Measurements from ENCODE around the gene PRSS37. TPM values are rescaled to one million over a fixed set of nuclear protein-coding genes. Genes with fewer than 3 reads are reported as not detected.

The PRSS37 gene
- total RNA-seq, 1 experiment from 2014 or later, result not detected

- Mint-ChIP-seq H3K36me3 (ENCODE audit: insufficient read depth in 1 of 3, low read depth in 3 of 3) (no peaks in the 10 kb centered on the region), H3K27ac (no peak overlapping the region), H3K9me3 (no peaks in the 10 kb centered on the region), H3K4me1 (peaks cover 0 to 2% of the 10 kb centered on the region in 2 experiments; a peak in 1 of 4 replicates), H3K4me3 (no peak overlapping the region), H3K27me3 (ENCODE audit: low read depth) (peaks cover 4% of the 10 kb centered on the region)
- Histone ChIP-seq H3K79me2 (ENCODE audit: insufficient read depth, low read length) (no peaks in the 10 kb centered on the region), H2BK20ac (ENCODE audit: low read depth, low read length, poor library complexity, severe bottlenecking) (no peak overlapping the region), H2BK15ac (ENCODE audit: low read depth, low read length) (no peak overlapping the region), H3K23ac (ENCODE audit: insufficient read length, low read depth, low read length) (no peak overlapping the region), H2BK5ac (ENCODE audit: insufficient read length, low read length) (no peak overlapping the region), H4K20me1 (ENCODE audit: control insufficient read depth, insufficient read depth, insufficient read length) (no peaks in the 10 kb centered on the region), H3K27me3 (ENCODE audit: insufficient read depth, low read length) (no peaks in the 10 kb centered on the region), H2AFZ (ENCODE audit: low read length) (no peak overlapping the region), H2BK120ac (ENCODE audit: low read depth, low read length, poor library complexity, severe bottlenecking) (no peak overlapping the region), H3K27ac (ENCODE audit: insufficient read length, low read depth, low read length) (no peak overlapping the region), H3K9me3 (ENCODE audit: control insufficient read depth, low read depth, low read length) (no peaks in the 10 kb centered on the region), H3K9ac (ENCODE audit: extremely low read depth, insufficient read length, low read length) (no peak overlapping the region), H3K79me1 (ENCODE audit: insufficient read depth, low read depth, low read length, poor library complexity, severe bottlenecking) (no peaks in the 10 kb centered on the region), H3K23me2 (ENCODE audit: insufficient read length, low read depth, low read length, poor library complexity, severe bottlenecking) (no peaks in the 10 kb centered on the region), H3K56ac (ENCODE audit: insufficient read length, low read depth, low read length) (no peak overlapping the region), H2AK5ac (ENCODE audit: insufficient read length, low read length) (no peak overlapping the region), H4K91ac (ENCODE audit: insufficient read length, low read depth, low read length) (no peak overlapping the region), H3K4me2 (ENCODE audit: insufficient read depth, insufficient read length, low read length) (no peak overlapping the region), H3K14ac (ENCODE audit: insufficient read depth, low read length) (no peak overlapping the region), H4K5ac (ENCODE audit: insufficient read length, low read depth, low read length) (no peak overlapping the region), H4K8ac (replicated peaks; ENCODE audit: insufficient read length, low read depth, low read length) (no peak overlapping the region), H2BK12ac (ENCODE audit: insufficient read length, low read depth, low read length) (no peak overlapping the region), H3K18ac (ENCODE audit: insufficient read length, low read depth, low read length) (no peak overlapping the region), H3T11ph (ENCODE audit: low read length) (no peak overlapping the region), H3K4ac (ENCODE audit: low read depth, low read length) (no peak overlapping the region), H3K4me1 (ENCODE audit: insufficient read depth, low read length) (no peaks in the 10 kb centered on the region)
- TF ChIP-seq CTCF (conservative IDR thresholded peaks at IDR 0.05), result 0 out of 3 replicates have a peak, but pooled peaks have one; percentile 1
- no CpG with 5 or more reads among the region's 4 CpGs for WGBS (ENCODE audit: extremely low coverage, insufficient read length, low lambda C conversion rate)
- DNase-seq, result no peak
Measured at GRCh38 chr7:141839256-141839655, 2.0 kb downstream of the PRSS37 start.

Data from H9 (cell line).